DMS53 (cell line): ENCODE measurements around the gene F8A1.
"Not testable (repeated sequence)": the region's sequence is repeated elsewhere in the genome, so short reads cannot be mapped to it uniquely, and the experiment has no call there.

Experiments used
- DNase-seq: peaks from one replicate; lab custom pipeline; 2025; lab: John Stamatoyannopoulos, UW

F8A1 gene

GRCh38 chrX:154886069-154886788 is at the start of gene F8A1:
TSS of gene F8A1 (plus strand) at chrX:154886355. CDS start at chrX:154886375, 20 bp downstream.
- not testable (repeated sequence) for DNase-seq

GRCh38 chrX:154840856-154841255 is 45.3 kb upstream of the F8A1 start:
- DNase-seq, result peak; percentile 74

DNA sequence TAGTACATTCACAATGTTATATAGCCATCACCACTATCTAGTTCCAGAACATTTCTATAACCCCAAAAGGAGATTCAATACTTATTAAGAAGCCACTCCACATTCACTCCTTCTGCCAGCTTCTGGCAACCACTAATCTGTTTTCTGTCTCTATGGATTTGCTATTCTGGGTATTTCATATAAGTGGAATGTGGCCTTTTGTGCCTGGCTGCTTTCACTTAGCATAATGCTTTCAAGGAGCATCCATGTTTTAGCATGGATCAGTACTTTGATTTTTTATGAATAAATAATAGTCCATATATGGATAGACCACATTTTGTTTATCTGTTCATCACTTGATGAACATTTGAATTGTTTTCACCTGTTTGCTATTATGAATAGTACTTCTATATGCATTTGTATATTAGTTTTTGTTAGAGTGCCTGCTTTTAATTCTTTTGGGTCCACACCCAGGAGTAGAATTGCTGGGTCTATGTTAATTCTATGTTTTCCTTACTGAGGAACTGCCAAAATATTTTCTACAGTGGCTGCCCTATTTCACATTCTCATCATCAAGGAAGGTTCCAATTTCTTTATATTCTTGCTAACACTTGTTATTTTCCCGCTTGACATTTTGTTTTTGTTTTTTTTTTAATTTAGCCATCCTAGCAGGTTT is 35.1 kb upstream of the F8A1 start:
- DNase-seq, result no peak

DNA sequence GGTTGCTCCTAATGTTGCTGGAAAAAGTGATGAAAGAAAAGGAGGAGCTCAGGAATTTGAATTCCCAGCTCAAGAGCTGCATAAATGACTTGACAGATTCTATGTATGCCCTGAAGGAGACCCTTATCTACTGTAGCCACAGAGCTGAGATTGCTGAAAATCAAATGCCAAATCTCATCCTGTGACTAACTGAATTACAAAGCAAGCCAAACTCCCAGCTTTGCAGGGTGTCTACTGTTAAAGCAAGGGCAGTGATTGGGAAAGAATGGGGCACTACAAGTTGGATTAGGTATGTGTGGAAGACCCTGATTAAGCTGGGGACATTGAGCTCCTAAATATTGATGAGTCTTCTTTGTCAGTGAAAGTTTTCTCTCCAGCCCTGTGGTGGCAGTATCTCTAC is 30.9 kb upstream of the F8A1 start:
- DNase-seq, result no peak

DNA sequence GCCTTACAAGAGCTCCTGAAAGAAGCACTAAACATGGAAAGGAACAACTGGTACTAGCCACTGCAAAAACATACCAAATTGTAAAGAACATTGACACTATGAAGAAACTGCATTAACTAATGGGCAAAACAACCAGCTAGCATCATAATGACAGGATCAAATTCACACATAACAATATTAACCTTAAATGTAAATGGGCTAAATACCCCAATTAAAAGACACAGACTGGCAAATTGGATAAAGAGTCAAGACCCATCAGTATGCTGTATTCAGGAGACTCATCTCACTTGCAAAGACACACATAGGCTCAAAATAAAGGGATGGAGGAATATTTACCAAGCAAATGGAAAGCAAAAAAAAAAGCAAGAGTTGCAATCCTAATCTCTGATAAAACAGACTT is 17.6 kb upstream of the F8A1 start:
- DNase-seq, result not testable (repeated sequence)

DNA sequence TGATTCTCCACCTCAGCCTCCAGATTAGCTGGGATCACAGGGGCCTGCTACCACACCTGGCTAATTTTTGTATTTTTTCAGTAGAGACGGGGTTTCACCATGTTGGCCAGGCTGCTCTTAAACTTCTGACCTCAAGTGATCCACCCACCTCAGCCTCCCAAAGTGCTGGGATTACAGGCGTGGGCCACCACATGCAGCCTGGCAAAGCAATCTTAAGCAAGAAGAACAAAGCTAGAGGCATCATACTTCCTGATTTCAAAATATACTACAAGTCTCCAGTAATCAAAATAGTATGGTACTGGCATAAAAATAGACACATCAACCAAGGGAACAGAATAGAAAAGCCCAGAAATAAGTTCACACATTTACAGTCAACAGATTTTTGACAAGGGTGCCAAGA is 12.8 kb upstream of the F8A1 start:
- no peak for DNase-seq

DNA sequence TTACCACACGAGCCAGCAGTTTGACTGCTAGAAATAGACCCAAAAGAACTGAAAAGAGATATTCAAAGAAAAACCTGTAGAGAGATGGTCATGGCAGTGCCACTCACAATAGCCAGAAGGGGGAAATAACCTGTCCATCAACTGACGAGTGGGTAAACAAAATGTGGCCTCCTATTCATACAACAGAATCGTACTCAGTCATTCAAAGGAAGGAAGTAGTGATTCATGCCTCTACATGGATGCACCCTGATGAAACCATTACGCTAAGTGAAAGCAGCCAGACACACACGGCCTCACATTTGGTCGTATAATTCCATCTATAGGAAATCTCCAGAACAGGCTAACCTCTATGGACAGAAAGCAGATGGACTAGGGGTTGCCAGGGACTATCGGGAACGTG is 2.1 kb upstream of the F8A1 start:
- DNase-seq, result not testable (repeated sequence)

DNA sequence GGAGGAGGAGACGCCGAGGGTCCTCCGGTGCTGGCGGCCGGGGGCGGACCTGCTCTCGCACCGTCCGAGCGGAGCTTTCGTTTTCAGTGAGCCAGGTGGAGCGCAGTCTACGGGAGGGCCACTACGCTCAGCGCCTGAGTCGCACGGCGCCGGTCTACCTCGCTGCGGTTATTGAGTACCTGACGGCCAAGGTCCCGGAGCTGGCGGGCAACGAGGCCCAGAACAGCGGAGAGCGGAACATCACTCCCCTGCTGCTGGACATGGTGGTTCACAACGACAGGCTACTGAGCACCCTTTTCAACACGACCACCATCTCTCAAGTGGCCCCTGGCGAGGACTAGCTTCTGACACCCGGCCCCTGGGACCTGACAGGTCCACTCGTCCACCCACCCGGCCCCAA is 1.1 kb upstream of the F8A1 start:
- DNase-seq, result not testable (repeated sequence)

DNA sequence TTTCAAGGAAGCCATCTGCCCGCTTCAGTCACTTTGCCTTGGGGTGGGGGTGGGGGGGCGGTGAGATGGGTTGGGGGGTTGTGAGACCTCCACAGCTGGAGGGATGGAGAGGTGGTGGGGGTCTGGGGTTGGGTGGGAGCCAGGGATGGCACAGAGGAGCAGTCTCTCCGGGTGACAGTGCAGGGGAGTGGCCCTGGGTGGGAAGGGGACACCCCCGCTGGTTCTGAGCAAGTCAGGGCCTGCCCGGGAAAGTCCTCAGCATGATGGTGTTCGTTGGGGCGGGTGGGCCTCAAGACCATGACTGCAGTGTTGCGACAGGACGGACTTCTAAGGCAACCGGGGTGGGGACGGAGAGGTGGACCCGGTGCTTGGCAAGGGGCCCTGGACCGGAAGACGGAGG is 606 bp upstream of the F8A1 start:
- DNase-seq, result not testable (repeated sequence)

DNA sequence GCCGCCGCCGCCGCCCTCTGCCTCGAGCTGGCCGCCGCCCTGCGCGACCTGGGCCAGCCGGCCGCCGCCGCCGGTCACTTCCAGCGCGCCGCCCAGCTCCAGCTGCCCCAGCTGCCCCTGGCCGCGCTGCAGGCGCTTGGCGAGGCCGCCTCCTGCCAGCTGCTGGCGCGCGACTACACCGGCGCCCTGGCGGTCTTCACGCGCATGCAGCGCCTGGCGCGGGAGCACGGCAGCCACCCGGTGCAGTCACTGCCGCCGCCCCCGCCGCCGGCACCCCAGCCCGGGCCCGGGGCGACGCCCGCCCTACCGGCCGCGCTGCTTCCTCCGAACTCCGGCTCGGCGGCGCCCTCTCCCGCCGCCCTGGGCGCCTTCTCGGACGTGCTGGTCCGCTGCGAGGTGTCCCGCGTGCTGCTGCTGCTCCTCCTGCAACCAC is 650 bp downstream of the F8A1 start:
- DNase-seq, result not testable (repeated sequence)

- DNase-seq, result no peak
These were observed 5.0 kb downstream of the F8A1 start for GRCh38 chrX:154890990-154891639.

DNA sequence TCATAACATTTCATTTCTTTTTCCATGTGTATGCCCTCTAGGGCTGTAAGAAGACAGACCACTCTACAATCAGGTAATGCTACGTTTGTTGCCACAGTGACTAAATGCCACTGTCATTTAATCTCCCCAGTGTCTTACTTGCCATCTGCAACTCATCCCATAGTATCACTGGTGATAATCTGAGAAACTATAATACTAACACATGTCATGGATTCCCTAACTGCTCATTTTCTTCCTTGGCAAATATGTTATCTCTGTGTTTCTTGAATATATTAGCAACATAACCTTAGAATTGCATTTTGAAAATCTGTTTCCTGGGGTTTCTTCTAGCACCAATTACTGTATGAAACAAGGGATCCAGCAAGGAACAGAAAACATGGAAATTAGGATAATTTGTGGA is 6.1 kb downstream of the F8A1 start:
- no peak for DNase-seq

DNA sequence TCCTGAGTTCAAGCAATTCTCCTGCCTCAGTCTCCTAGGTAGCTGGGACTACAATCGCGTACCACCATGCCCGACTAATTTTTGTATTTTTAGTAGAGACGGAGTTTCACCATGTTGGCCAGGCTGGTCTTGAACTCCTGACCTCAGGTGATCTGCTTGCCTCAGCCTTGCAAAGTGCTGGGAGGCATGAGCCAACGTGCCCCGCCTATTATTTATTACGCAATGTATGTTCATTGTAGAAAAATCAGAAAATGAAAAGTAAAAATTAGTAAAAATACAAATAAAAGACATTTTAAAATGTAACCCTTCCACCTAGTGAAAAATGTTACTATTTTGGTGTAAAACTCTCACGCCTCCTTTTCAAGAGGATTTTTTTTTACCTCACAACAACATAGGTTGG is 14.2 kb downstream of the F8A1 start:
- no peak for DNase-seq

DNA sequence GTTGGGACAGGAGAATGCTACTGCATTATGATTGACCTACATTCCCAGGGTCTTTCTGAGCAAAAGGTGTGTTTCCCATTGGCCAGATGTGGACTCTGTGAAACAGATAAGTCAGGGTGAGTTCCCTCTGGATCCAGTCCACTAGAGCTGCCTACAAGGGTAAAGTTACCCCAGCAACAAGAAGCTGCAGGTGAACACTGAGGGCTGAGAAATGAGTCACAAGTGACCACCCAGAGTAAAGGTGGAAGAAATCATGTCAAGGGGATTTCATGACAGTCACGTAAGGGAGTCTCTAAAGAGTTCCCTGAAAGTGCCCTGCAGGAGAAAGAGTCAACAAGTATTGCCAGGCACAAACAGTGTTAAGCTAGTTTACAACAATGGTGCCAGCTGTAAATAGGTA is 16.3 kb downstream of the F8A1 start:
- no peak for DNase-seq

DNA sequence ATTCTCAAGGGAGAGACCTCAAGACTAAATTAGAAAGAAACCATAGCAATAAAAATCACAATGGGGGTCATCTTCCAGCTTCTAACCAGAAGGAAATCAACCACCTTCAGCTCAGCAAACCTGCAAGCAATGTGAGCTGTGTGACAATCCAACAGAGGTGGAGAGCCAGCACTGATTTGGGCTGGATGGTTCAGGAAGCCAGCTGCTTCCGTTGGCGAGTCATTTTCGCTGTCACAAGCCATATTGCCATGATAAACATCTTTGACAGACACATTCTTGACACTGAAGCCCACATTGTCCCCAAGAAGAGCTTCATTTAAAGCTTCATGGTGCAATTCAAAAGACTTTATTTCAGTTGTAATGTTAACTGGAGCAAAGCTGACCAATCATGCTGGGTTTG is 22.7 kb downstream of the F8A1 start:
- no peak for DNase-seq

DNA sequence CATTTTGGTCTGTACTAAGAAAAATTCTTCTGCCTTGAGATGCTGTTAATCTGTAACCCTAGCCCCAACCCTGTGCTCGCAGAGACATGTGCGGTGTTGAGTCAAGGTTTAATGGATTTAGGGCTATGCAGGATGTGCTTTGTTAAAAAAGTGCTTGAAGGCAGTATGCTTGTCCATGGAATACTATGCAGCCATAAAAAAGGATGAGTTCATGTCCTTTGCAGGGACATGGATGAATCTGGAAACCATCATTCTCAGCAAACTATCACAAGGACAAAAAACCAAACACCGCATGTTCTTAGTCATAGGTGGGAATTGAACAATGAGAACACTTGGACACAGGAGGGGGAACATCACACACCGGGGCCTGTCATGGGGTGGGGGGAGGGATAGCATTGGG is 23.9 kb downstream of the F8A1 start:
- DNase-seq, result not testable (repeated sequence)

DNA sequence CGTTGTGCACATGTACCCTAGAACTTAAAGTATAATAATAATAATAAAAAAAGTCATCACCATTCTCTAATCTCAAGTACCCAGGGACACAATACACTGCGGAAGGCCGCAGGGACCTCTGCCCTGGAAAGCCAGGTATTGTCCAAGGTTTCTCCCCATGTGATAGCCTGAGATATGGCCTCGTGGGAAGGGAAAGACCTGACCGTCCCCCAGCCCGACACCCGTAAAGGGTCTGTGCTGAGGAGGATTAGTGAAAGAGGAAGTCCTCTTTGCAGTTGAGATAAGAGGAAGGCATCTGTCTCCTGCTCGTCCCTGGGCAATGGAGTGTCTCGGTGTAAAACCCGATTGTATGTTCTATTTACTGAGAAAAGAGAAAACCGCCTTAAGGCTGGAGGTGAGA is 24.4 kb downstream of the F8A1 start:
- not testable (repeated sequence) for DNase-seq

DNA sequence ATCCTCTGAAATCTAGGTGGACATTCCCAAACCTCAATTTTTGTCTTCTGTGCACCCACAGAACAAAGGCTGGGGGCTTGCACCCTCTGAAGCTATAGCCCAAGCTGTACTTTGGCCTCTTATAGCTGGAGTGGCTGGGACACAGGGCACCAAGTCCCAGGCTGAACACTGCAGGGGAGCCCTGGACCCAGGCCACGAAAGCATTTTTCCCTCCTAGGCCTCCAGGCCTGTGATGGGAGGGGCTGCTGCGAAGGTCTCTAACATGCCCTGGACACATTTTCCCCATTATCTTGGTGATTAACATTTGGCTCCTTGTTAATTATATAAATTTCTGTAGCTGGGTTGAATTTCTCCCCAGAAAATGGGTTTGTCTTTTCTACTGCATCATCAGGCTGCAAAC is 27.9 kb downstream of the F8A1 start:
- DNase-seq, result no peak

DNA sequence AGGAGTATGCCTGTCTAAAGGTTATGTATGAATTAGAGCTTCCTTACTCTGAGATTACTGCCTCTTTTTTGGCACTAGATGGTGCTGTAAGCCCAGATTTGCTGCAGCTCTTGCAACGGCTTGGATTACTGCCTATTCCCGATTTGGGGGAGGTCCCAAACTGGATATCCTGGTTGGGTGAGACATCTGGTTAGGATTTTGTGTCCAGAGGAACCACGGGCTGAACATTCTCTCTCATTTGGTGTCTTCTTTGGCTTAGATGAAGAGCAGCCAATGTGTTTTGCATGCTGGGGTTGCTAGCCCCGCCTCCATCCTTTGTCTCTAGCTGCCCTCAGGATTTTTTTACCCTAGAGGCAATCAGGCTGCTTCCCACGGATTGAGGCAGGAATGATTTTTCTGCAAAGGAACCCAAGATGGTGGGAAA is 31.9 kb downstream of the F8A1 start:
- peak; percentile 85 for DNase-seq

DNA sequence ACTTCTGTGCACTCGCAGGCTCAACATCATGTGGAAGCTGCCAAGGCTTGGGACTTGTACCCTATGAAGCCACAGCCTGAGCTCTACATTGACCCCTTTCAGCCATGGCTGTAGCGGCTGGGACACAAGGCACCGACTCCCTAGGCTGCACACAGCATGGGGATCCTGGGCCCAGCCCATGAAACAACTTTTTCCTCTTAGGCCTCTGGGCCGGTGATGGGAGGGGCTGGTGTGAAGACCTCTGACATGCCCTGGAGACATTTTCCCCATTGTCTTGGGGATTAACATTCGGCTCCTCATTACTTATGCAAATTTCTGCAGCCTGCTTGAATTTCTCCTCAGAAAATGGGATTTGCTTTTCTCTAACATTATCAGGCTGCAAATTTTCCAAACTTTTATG is 38.6 kb downstream of the F8A1 start:
- DNase-seq, result not testable (repeated sequence)
